HG03159 (cell line): Measurements from ENCODE around the gene OCA2.
"Not testable (repeated sequence)": the region's sequence is repeated elsewhere in the genome, so short reads cannot be mapped to it uniquely, and the experiment has no call there.

ENCODE experiments used
- ATAC-seq: cut with Tn5 transposase; IDR thresholded peaks from one replicate; pipeline ENCODE4 v1.9.1; 2021; ENCODE audit warnings: mild to moderate bottlenecking, moderate library complexity; ENCODE audit not compliant: unreplicated experiment

The OCA2 gene

GRCh38 chr15:28098766-28099554, at the start of gene OCA2:
Gene OCA2, minus strand, starts transcription at chr15:28099315. Its CDS starts 17,441 bp downstream, at chr15:28081874.
- no peak for ATAC-seq

- ATAC-seq, result no peak
Observed at GRCh38 chr15:28147801-28148200, 48.7 kb upstream of the OCA2 start.

- not testable (repeated sequence) for ATAC-seq
Observed at GRCh38 chr15:28145419-28145818, 46.3 kb upstream of the OCA2 start.

GRCh38 chr15:28140062-28140461, 40.9 kb upstream of the OCA2 start:
- no peak for ATAC-seq

- not testable (repeated sequence) for ATAC-seq
Observed at GRCh38 chr15:28137408-28138039, 38.4 kb upstream of the OCA2 start.

- ATAC-seq, result peak; percentile 100
Observed at GRCh38 chr15:28136236-28136904, 37.3 kb upstream of the OCA2 start.

GRCh38 chr15:28133281-28133680, 34.2 kb upstream of the OCA2 start:
- no peak for ATAC-seq

GRCh38 chr15:28132524-28133275, 33.6 kb upstream of the OCA2 start:
- no peak for ATAC-seq

- no peak for ATAC-seq
Observed at GRCh38 chr15:28131946-28132345, 32.8 kb upstream of the OCA2 start.

GRCh38 chr15:28131400-28131799, 32.3 kb upstream of the OCA2 start:
- no peak for ATAC-seq

- ATAC-seq, result no peak
Observed at GRCh38 chr15:28130651-28131050, 31.5 kb upstream of the OCA2 start.

- no peak for ATAC-seq
Observed at GRCh38 chr15:28129231-28129848, 30.2 kb upstream of the OCA2 start.

- ATAC-seq, result no peak
Observed at GRCh38 chr15:28128031-28128430, 28.9 kb upstream of the OCA2 start.

GRCh38 chr15:28127036-28127435, 27.9 kb upstream of the OCA2 start:
- ATAC-seq, result no peak

GRCh38 chr15:28125673-28126651, 26.8 kb upstream of the OCA2 start:
- ATAC-seq, result no peak

GRCh38 chr15:28124841-28125240, 25.7 kb upstream of the OCA2 start:
- ATAC-seq, result no peak

- ATAC-seq, result peak; percentile 78
Observed at GRCh38 chr15:28123408-28124023, 24.4 kb upstream of the OCA2 start.

GRCh38 chr15:28122038-28122949, 23.2 kb upstream of the OCA2 start:
- ATAC-seq, result no peak
